Glutamatergic neuron (in vitro differentiated cells): Measurements from ENCODE around the gene DRD3. TPM values are rescaled to one million over a fixed set of nuclear protein-coding genes. Genes with fewer than 3 reads are reported as not detected.

Source experiments
- DNase-seq: peaks from one replicate; pipeline ENCODE4 v3.0.0; 2022
- H3K27ac Mint-ChIP-seq: one replicate; pipeline ENCODE4 v1.8.0; 2020; ENCODE audit warnings: mild to moderate bottlenecking, mixed read lengths, inconsistent platforms; ENCODE audit not compliant: unreplicated experiment
- H3K27me3 Mint-ChIP-seq: one replicate; pipeline ENCODE4 v1.8.0; 2020; ENCODE audit warnings: mild to moderate bottlenecking, moderate library complexity, mixed read lengths, inconsistent platforms; ENCODE audit not compliant: unreplicated experiment
- H3K36me3 Mint-ChIP-seq: one replicate; pipeline ENCODE4 v1.8.0; 2020; ENCODE audit warnings: mild to moderate bottlenecking, mixed read lengths, inconsistent platforms; ENCODE audit not compliant: unreplicated experiment
- H3K4me1 Mint-ChIP-seq: one replicate; pipeline ENCODE4 v1.8.0; 2020; ENCODE audit warnings: mild to moderate bottlenecking, low read depth, mixed read lengths, inconsistent platforms; ENCODE audit not compliant: unreplicated experiment
- H3K4me3 Mint-ChIP-seq: one replicate; pipeline ENCODE4 v1.8.0; 2020; ENCODE audit warnings: mild to moderate bottlenecking, mixed read lengths, inconsistent platforms; ENCODE audit not compliant: unreplicated experiment
- H3K9me3 Mint-ChIP-seq: one replicate; pipeline ENCODE4 v1.8.0; 2020; ENCODE audit warnings: mild to moderate bottlenecking, moderate library complexity, mixed read lengths, inconsistent platforms; ENCODE audit not compliant: unreplicated experiment
- CTCF ChIP-seq: fragments of 200-600 bp; sonication (generic); IDR thresholded peaks from one replicate; pipeline ENCODE4 v1.5.0; 2021; ENCODE audit not compliant: partially characterized antibody, unreplicated experiment
- total RNA-seq: library from RNA; stranded (reverse); fragmentation: NEBNext Ultra II Directional; extraction: Animal tissue kit (Norgen Biotek cat#: 25700); gene quantifications from one replicate; pipeline ENCODE4 v1.2.1, GENCODE V29; 2021; ENCODE audit not compliant: unreplicated experiment

The DRD3 gene
- total RNA-seq, 1 donor from 2014 or later, result not detected

GRCh38 chr3:114111060-114111770 is 67.6 kb downstream of the DRD3 start:
- TF ChIP-seq CTCF, result no peak
- no peak overlapping the region for H3K4me3 Mint-ChIP-seq
- no peaks in the 10 kb centered on the region for H3K9me3 Mint-ChIP-seq
- H3K4me1 Mint-ChIP-seq, result no peaks in the 10 kb centered on the region
- H3K27me3 Mint-ChIP-seq, result no peaks in the 10 kb centered on the region
- no peak for DNase-seq
- no peak overlapping the region for H3K27ac Mint-ChIP-seq
- no peaks in the 10 kb centered on the region for H3K36me3 Mint-ChIP-seq

DNA sequence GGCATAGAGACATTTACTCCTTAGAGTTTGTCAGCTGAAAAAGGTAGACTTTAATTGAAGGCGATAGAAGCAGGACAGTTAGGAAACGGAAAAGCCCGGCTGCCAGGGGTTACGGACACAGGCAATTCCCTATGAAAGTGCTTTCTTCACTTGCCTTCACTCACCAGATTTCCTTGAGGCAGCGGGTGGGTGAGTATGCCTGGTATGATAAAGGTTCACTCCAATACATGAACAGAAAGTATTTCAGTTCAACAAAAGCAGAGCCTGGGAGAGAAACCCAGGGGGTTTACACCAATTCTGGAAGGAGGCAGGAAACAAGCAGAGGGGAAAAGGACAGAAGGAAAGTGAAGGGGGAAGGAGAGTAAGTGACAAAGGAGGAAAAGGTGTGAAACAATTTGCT is 68.4 kb downstream of the DRD3 start:
- Mint-ChIP-seq H3K36me3 (no peaks in the 10 kb centered on the region), H3K27me3 (no peaks in the 10 kb centered on the region), H3K27ac (no peak overlapping the region), H3K9me3 (no peaks in the 10 kb centered on the region), H3K4me1 (no peaks in the 10 kb centered on the region), H3K4me3 (no peak overlapping the region)
- DNase-seq, result no peak
- no peak for TF ChIP-seq CTCF

DNA sequence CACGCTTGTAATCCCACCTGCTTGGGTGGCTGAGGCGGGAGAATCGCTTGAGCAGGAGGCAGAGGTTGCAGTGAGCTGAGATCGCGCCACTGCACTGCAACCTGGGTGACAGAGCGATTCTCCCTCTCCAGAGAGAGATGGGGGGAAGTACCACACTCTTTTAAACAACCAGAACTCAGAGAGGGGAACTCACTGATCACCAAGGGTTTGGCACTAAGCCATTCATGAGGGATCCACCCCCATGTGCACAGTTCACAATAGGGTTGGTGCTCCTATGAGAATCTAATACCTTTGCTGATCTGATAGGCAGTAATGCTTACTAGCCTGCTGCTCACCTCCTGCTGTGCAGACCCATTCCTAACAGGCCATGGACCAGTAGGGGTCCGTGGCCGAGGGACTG is 70.7 kb downstream of the DRD3 start:
- no peak for TF ChIP-seq CTCF
- no peaks in the 10 kb centered on the region for H3K4me1 Mint-ChIP-seq
- H3K9me3 Mint-ChIP-seq, result peaks cover 1% of the 10 kb centered on the region
- H3K27ac Mint-ChIP-seq, result no peak overlapping the region
- H3K27me3 Mint-ChIP-seq, result no peaks in the 10 kb centered on the region
- DNase-seq, result no peak
- no peaks in the 10 kb centered on the region for H3K36me3 Mint-ChIP-seq
- no peak overlapping the region for H3K4me3 Mint-ChIP-seq

DNA sequence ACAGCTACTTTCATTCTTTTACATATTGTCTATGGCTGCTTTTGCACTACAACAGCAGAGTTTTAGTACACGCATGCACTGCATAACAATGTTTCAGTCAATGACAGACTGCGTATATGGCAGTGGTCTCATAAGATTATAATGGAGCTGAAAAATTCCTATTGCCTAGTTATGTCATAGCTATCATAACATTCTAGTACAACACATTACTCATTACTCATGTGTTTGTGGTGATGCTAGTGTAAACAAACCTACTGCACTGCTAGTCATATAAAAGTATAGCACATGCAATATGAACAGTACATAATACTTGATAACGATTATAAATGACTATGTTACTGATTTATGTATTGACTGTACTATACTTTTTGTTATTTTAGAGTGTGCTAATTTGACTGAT is 74.4 kb downstream of the DRD3 start:
- no peak overlapping the region for H3K27ac Mint-ChIP-seq
- no peaks in the 10 kb centered on the region for H3K27me3 Mint-ChIP-seq
- no peak for TF ChIP-seq CTCF
- H3K4me1 Mint-ChIP-seq, result no peaks in the 10 kb centered on the region
- H3K4me3 Mint-ChIP-seq, result no peak overlapping the region
- H3K9me3 Mint-ChIP-seq, result peaks cover 4% of the 10 kb centered on the region
- no peak for DNase-seq
- H3K36me3 Mint-ChIP-seq, result no peaks in the 10 kb centered on the region

- no peak for DNase-seq
- no peaks in the 10 kb centered on the region for H3K27me3 Mint-ChIP-seq
Measured at GRCh38 chr3:114103858-114104257, 75.0 kb downstream of the DRD3 start.

More at GRCh38 chr3:114103858-114104257, 75.0 kb downstream of the DRD3 start:
- H3K27ac Mint-ChIP-seq, result no peak overlapping the region
- H3K4me3 Mint-ChIP-seq, result no peak overlapping the region
- TF ChIP-seq CTCF, result no peak
- H3K4me1 Mint-ChIP-seq, result no peaks in the 10 kb centered on the region
- H3K9me3 Mint-ChIP-seq, result peaks cover 4% of the 10 kb centered on the region
- H3K36me3 Mint-ChIP-seq, result no peaks in the 10 kb centered on the region
